Hepatocyte (in vitro differentiated cells): ENCODE data around the gene PSMG3. TPM values are rescaled to one million over a fixed set of nuclear protein-coding genes. Genes with fewer than 3 reads are reported as not detected.

Experiments used
- DNase-seq: peaks from one replicate; pipeline ENCODE4 v3.0.0-alpha.2; 2016; ENCODE audit warnings: low spot score
- H2AFZ ChIP-seq: fragments of 200-600 bp; sonication (generic); 2 replicates; pipeline ENCODE4 v1.6.0; 2016; ENCODE audit warnings: antibody characterized with exemption, mild to moderate bottlenecking
- H3K27ac ChIP-seq: fragments of 200-600 bp; sonication (generic); 2 replicates; pipeline ENCODE4 v1.5.1; 2016; ENCODE audit warnings: mild to moderate bottlenecking
- H3K27me3 ChIP-seq: fragments of 200-600 bp; sonication (generic); 2 replicates; pipeline ENCODE4 v1.6.1; 2016
- H3K36me3 ChIP-seq: fragments of 200-600 bp; sonication (generic); replicated peaks from 2 replicates; pipeline ENCODE4 v1.5.1; 2016; ENCODE audit warnings: low read depth; ENCODE audit not compliant: insufficient read depth
- H3K4me1 ChIP-seq: fragments of 200-600 bp; sonication (generic); 2 replicates; pipeline ENCODE4 v1.5.1; 2016; ENCODE audit warnings: mild to moderate bottlenecking, moderate library complexity; ENCODE audit not compliant: insufficient read depth
- H3K4me2 ChIP-seq: fragments of 200-600 bp; sonication (generic); 2 replicates; pipeline ENCODE4 v1.6.0; 2016
- H3K4me3 ChIP-seq: fragments of 200-600 bp; sonication (generic); 2 replicates; pipeline ENCODE4 v1.5.1; 2016; ENCODE audit warnings: mild to moderate bottlenecking
- H3K79me2 ChIP-seq: fragments of 200-600 bp; sonication (generic); 2 replicates; pipeline ENCODE4 v1.6.0; 2017; ENCODE audit warnings: mild to moderate bottlenecking
- H3K9me2 ChIP-seq: fragments of 200-600 bp; sonication (generic); replicated peaks from 2 replicates; pipeline ENCODE4 v1.6.0; 2017; ENCODE audit warnings: mild to moderate bottlenecking; ENCODE audit not compliant: insufficient read depth
- H3K9me3 ChIP-seq: fragments of 200-600 bp; sonication (generic); 2 replicates; pipeline ENCODE4 v1.5.1; 2016; ENCODE audit warnings: low read depth, mild to moderate bottlenecking
- H4K20me1 ChIP-seq: fragments of 200-600 bp; sonication (generic); 2 replicates; pipeline ENCODE4 v1.6.0; 2016; ENCODE audit warnings: mild to moderate bottlenecking; ENCODE audit not compliant: insufficient read depth, poor library complexity, severe bottlenecking
- EZH2 ChIP-seq: fragments of 200-600 bp; sonication (generic); IDR thresholded peaks from 2 replicates; pipeline ENCODE4 v1.6.1; 2016; ENCODE audit warnings: antibody characterized with exemption, mild to moderate bottlenecking, borderline replicate concordance
- EZH2phosphoT487 ChIP-seq: fragments of 200-600 bp; sonication (generic); IDR thresholded peaks from one replicate; pipeline ENCODE4 v1.6.1; 2018; ENCODE audit warnings: antibody characterized with exemption, mild to moderate bottlenecking, low read depth, moderate library complexity; ENCODE audit not compliant: unreplicated experiment, severe bottlenecking
- WGBS: methylation state at CpG from one replicate; pipeline ENCODE4 v1.1.6; 2016; ENCODE audit warnings: low lambda C conversion rate; ENCODE audit errors: missing lambda C conversion rate; 5-methylcytosine and 5-hydroxymethylcytosine counted together
- polyA plus RNA-seq: library from polyadenylated mRNA; unstranded; fragments of >200 nt; fragmentation: Nextera tagmentation; extraction: Ambion mirVana; gene quantifications from 2 replicates; pipeline ENCODE4 v1.2.1, GENCODE V29; 2016
- total RNA-seq: library from RNA; depleted of rRNA; stranded (reverse); fragments of >200 nt; gene quantifications from 2 replicates; pipeline ENCODE4 v1.2.3, GENCODE V29; 2014
- TF ChIP-seq, protein P1 (sequence below): fragments of 200-600 bp; sonication (generic); IDR thresholded peaks from 2 replicates; pipeline ENCODE4 v1.5.1; 2016; ENCODE audit warnings: antibody characterized with exemption, mild to moderate bottlenecking; ENCODE audit not compliant: poor library complexity

PSMG3 gene
- total and polyA plus RNA-seq, 2 experiments from 2014 or later = 42.7 to 44.8 TPM

DNA sequence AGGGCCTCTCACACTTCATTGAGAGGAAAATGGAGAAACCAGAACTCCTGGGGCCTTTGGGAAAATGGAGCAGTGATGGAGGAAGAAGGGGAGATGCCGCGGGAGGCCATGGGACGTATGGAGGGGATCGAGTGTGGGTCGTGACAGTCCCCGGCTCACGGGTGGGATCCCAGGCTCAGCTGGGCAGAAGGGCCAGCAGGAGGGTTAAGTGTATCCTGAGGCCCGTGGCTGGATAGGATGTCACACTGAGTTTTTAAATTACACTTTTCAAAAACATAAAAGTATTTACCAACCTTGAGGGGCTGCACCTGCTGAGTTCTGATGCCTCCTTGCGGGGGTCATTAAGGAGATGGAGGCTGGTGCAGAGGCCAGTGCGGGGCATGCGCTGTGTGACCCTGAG, 28.0 kb upstream of the PSMG3 start:
- no peak overlapping the region for H3K4me3 ChIP-seq
- H3K27me3 ChIP-seq = peaks cover 4% of the 10 kb centered on the region
- no peaks in the 10 kb centered on the region for H3K79me2 ChIP-seq
- 89% methylated on average over 11 of the region's 11 CpGs for WGBS
- H3K9me2 ChIP-seq = no peaks in the 10 kb centered on the region
- H3K9me3 ChIP-seq = no peaks in the 10 kb centered on the region
- DNase-seq = no peak
- no peaks in the 10 kb centered on the region for H3K36me3 ChIP-seq
- H3K4me1 ChIP-seq = no peaks in the 10 kb centered on the region
- no peaks in the 10 kb centered on the region for H4K20me1 ChIP-seq
- H3K27ac ChIP-seq = no peak overlapping the region
- TF ChIP-seq EZH2phosphoT487 (no peak), EZH2 (no peak)
- TF ChIP-seq, protein P1, sequence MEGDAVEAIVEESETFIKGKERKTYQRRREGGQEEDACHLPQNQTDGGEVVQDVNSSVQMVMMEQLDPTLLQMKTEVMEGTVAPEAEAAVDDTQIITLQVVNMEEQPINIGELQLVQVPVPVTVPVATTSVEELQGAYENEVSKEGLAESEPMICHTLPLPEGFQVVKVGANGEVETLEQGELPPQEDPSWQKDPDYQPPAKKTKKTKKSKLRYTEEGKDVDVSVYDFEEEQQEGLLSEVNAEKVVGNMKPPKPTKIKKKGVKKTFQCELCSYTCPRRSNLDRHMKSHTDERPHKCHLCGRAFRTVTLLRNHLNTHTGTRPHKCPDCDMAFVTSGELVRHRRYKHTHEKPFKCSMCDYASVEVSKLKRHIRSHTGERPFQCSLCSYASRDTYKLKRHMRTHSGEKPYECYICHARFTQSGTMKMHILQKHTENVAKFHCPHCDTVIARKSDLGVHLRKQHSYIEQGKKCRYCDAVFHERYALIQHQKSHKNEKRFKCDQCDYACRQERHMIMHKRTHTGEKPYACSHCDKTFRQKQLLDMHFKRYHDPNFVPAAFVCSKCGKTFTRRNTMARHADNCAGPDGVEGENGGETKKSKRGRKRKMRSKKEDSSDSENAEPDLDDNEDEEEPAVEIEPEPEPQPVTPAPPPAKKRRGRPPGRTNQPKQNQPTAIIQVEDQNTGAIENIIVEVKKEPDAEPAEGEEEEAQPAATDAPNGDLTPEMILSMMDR = no peak
- H2AFZ ChIP-seq = no peak overlapping the region
- no peak overlapping the region for H3K4me2 ChIP-seq

DNA sequence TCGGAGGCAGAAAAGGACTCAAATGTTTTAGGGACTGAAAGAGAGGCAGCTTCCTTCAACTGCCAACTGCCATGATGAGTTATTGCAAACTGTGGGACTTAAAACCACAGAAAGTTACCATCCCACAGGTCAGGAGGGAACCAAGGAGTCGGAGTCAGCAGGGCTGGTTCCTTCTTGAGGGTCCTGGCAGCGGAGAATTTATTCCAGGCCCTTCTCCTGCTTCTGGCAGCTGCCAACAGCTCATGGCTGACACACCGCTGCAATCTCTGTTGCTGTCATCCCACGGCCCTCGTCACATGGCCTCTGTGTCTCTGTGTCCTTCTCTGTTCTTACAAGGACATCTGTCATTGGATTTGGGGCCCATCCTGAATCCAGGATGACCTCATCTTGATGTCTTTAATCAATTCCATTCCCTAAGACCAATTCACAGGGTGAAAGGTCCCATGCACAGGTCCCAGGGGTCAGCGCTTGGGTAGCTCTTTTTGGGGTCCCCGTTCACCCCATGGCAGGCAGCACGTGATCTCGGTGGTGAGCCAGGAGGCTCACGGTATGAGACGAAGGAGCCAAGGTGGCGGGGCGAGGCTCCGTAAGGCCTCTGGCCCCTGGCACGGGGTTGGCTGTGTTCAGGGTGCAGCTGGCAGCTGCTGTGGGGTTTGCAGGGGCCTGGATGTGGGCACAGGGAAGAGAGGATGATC, 27.4 kb upstream of the PSMG3 start:
- H3K9me3 ChIP-seq = no peaks in the 10 kb centered on the region
- no peaks in the 10 kb centered on the region for H3K36me3 ChIP-seq
- no peaks in the 10 kb centered on the region for H3K9me2 ChIP-seq
- TF ChIP-seq, protein P1 = no peak
- TF ChIP-seq EZH2 (no peak), EZH2phosphoT487 (no peak)
- H3K27me3 ChIP-seq = peaks cover 6% of the 10 kb centered on the region
- 84% methylated on average over 16 of the region's 16 CpGs for WGBS
- no peaks in the 10 kb centered on the region for H3K79me2 ChIP-seq
- no peak overlapping the region for H2AFZ ChIP-seq
- no peak for DNase-seq
- no peak overlapping the region for H3K27ac ChIP-seq
- H3K4me1 ChIP-seq = no peaks in the 10 kb centered on the region
- H3K4me2 ChIP-seq = no peak overlapping the region
- no peak overlapping the region for H3K4me3 ChIP-seq
- H4K20me1 ChIP-seq = no peaks in the 10 kb centered on the region

DNA sequence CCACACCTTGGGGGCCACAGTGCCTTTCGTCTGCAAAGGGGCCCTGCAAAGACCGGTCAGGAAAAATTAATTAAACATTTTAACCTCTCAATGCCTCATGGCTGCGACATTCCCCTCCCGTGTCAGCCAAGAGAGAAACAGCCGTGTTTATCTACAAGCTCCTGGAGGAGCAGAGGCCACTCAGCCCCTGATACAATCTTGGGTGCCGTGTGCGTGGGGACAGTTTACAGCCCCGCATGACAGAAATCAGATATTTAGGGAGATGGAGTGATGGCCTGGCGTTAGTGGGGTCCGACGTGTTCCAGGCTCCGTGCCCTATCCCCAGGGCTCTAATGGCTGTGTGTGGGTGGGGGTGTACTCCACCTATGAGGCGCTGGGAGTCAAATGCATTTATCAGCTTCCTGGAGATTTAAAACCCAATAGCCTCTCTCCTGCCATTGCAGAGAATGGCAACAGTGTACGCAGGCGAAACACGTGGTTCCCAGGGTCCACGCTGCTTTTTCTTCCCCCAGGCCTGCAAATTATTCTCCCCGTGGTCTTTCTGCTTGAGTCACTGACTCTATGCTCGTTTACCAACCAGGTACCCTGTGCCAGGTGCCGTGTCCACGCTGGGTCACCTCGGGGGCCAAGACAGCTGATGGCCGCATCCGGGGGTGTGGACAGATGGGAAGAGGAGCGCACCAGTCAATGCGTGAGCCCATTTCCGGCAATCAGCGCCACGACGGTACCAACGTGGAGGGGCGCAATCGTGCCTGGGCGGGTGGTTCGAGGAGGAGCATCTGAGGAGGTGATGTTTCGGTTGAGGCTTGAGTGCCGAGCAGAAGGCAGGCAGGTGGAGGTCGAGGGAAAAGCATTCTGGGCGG, 26.6 kb upstream of the PSMG3 start:
- no peak overlapping the region for H3K27ac ChIP-seq
- H3K4me3 ChIP-seq = no peak overlapping the region
- no peaks in the 10 kb centered on the region for H3K9me3 ChIP-seq
- TF ChIP-seq EZH2 = no peak
- TF ChIP-seq EZH2phosphoT487 = no peak
- TF ChIP-seq, protein P1 = no peak
- WGBS = 77% methylated on average over 39 of the region's 39 CpGs
- no peaks in the 10 kb centered on the region for H3K79me2 ChIP-seq
- no peaks in the 10 kb centered on the region for H3K36me3 ChIP-seq
- peaks cover 10% of the 10 kb centered on the region for H3K27me3 ChIP-seq
- DNase-seq = no peak
- no peaks in the 10 kb centered on the region for H4K20me1 ChIP-seq
- no peak overlapping the region for H2AFZ ChIP-seq
- no peaks in the 10 kb centered on the region for H3K4me1 ChIP-seq
- H3K9me2 ChIP-seq = no peaks in the 10 kb centered on the region
- no peak overlapping the region for H3K4me2 ChIP-seq
